Measurements from ENCODE around the gene BHLHE40. TPM values are rescaled to one million over a fixed set of nuclear protein-coding genes. Genes with fewer than 3 reads are reported as not detected.

BHLHE40 gene
- 49.3 TPM for total RNA-seq

DNA sequence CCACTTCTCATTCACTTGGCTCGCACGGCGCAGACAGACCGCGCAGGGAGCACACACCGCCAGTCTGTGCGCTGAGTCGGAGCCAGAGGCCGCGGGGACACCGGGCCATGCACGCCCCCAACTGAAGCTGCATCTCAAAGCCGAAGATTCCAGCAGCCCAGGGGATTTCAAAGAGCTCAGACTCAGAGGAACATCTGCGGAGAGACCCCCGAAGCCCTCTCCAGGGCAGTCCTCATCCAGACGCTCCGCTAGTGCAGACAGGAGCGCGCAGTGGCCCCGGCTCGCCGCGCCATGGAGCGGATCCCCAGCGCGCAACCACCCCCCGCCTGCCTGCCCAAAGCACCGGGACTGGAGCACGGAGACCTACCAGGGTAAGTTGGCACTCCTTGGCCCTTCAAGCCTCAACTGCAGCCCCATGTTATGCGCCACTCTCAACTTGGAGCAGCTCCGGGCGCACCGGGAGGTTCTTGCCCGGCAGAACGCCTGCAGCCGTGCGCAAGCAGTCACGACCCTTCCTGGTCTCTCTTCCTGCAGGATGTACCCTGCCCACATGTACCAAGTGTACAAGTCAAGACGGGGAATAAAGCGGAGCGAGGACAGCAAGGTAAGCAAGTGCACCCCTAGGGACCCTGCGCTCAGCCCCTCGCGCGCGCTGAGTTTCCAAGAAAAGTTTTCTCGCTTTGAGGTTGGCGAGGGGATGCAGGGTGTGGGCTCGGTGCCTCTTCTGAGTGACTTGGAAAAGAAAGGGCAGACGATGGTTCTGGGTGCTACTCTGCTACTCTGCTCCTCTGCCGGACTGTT is at the start of gene BHLHE40:
BHLHE40 (plus strand) TSS at position 10 of the 801 bp plus-strand sequence; CDS start at position 292, 282 bp downstream.
- peak in 1 of 3 donors; percentile 22 for DNase-seq (ENCODE audit: low read depth in 2 of 3, low spot score in 2 of 3)

DNA sequence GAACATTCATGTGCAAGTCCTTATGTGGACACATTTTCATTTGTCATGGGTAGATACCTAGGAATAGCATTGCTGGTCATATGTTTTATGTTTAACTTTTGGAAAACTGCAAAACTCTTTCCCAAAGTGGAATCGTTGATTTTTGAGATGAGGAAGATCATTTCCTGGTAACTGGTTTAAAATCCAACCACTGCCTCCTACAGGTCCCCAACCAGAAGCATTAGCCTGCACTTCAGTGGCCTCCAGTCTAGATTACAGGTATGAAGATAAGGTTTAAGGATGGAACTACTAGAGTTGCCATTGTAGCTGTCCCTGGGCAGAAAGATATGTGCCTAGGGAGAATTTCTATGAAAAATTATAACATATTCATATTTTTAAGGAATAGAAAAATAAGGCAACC is 48.7 kb upstream of the BHLHE40 start:
- no peak for DNase-seq (ENCODE audit: low read depth in 2 of 3, low spot score in 2 of 3)

DNA sequence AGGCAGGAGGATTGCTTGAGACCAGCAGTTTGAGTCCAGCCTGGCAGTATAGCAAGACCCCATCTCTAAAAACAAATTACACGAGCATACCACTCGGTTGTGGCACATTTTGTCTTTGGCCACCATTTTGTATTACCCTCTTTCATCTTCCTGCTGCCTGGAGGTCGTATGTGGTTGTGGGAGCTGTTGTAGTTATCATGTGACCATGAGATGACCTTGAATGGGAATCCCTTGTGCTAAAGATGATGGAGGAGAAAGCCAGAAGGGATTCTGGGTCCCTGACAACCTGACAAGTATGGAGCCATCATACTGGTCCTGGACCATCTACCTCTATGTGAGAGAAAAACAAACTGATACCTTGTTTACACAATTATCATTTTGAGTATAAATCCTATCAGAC is 45.2 kb upstream of the BHLHE40 start:
- no peak for DNase-seq (ENCODE audit: low read depth in 2 of 3, low spot score in 2 of 3)

DNA sequence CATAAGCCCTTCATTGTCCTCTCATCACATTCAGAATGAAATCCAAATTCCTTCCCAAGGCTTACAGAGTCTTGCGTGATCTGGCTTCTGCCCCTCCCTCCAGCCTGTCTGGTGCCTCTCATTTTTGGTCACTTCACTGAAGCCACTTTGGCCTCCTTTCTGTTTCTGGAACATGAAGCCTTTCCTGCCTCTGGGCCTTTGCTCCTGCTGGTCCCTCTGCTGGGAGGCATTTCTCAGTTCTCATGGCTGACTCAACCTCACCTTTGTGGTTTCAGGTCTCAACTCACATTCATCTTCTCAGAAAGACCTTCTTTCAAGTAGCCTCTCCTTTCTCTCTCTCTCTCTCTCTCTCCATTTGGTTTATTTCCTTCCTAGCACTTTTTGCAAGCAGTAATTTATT is 43.9 kb upstream of the BHLHE40 start:
- no peak for DNase-seq (ENCODE audit: low read depth in 2 of 3, low spot score in 2 of 3)

- DNase-seq (ENCODE audit: low read depth in 2 of 3, low spot score in 2 of 3), result no peak
Observed at GRCh38 chr3:4936982-4937614, 42.1 kb upstream of the BHLHE40 start.

GRCh38 chr3:4938281-4938982 is 40.8 kb upstream of the BHLHE40 start:
- no peak for DNase-seq (ENCODE audit: low read depth in 2 of 3, low spot score in 2 of 3)

DNA sequence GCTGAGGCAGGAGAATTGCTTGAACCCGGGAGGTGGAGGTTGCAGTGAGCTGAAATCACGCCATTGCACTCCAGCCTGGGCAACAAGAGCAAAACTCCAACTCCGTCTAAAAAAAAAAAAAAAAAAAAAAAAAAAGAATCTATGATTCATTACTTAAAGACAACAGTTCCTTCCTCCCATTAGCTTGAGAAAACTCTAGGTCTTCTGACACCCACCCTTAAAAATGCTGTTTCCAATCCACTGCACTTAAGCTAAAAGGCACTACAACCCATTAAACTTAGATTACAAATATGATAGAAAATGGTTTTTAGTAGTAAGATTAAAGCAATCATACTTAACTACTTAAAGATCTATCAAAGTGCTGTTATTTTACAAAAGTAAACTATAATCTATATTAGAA is 40.0 kb upstream of the BHLHE40 start:
- no peak for DNase-seq (ENCODE audit: low read depth in 2 of 3, low spot score in 2 of 3)

GRCh38 chr3:4940985-4941384 is 38.3 kb upstream of the BHLHE40 start:
- no peak for DNase-seq (ENCODE audit: low read depth in 2 of 3, low spot score in 2 of 3)

DNA sequence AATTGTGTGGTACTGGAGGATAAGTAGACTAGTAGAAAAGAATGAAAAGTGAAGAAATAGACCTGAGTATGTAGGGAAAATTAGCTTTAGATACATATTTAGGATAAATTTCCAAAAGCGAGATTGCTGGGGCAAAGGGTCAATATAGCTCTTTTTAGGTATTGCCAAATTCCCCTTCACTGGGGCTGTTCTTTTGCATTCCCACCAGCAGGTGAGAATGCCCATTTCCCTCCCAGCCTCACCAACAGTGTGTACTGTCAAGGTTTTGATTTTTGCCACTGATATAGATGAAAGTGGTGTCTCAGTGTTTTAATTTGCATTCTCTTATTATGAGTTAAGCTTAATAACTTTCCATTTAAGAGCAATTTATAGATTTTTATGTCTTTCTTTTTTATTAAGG is 35.7 kb upstream of the BHLHE40 start:
- DNase-seq (ENCODE audit: low read depth in 2 of 3, low spot score in 2 of 3), result no peak

- no peak for DNase-seq (ENCODE audit: low read depth in 2 of 3, low spot score in 2 of 3)
Observed at GRCh38 chr3:4945324-4945723, 33.9 kb upstream of the BHLHE40 start.

GRCh38 chr3:4947028-4947427 is 32.2 kb upstream of the BHLHE40 start:
- no peak for DNase-seq (ENCODE audit: low read depth in 2 of 3, low spot score in 2 of 3)

- DNase-seq (ENCODE audit: low read depth in 2 of 3, low spot score in 2 of 3), result no peak
Observed at GRCh38 chr3:4948395-4948794, 30.8 kb upstream of the BHLHE40 start.

GRCh38 chr3:4949004-4949403 is 30.2 kb upstream of the BHLHE40 start:
- DNase-seq (ENCODE audit: low read depth in 2 of 3, low spot score in 2 of 3), result no peak

GRCh38 chr3:4949659-4950058 is 29.6 kb upstream of the BHLHE40 start:
- no peak for DNase-seq (ENCODE audit: low read depth in 2 of 3, low spot score in 2 of 3)

- DNase-seq (ENCODE audit: low read depth in 2 of 3, low spot score in 2 of 3), result peak in 1 of 3 donors; percentile 2
Observed at GRCh38 chr3:4950351-4950784, 28.9 kb upstream of the BHLHE40 start.

DNA sequence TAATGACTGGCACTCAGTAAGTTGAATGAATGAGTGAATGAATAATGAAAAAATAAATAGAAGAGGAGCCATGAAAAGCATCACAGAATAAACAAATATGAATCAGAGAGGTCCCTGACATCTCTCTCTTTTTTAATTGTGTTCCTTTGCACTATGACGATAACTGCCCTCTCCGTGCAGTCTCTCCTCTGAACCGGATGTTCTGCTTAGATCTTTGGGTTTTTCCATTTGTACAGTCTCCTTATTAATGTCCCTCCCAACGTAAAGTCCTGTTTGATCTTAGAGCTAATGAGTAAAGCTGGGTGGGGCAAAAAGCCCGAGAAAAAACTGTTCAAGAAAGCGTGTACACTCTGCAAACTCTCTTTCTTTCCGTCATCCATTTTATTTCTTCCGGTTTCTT is 28.3 kb upstream of the BHLHE40 start:
- no peak for DNase-seq (ENCODE audit: low read depth in 2 of 3, low spot score in 2 of 3)

DNA sequence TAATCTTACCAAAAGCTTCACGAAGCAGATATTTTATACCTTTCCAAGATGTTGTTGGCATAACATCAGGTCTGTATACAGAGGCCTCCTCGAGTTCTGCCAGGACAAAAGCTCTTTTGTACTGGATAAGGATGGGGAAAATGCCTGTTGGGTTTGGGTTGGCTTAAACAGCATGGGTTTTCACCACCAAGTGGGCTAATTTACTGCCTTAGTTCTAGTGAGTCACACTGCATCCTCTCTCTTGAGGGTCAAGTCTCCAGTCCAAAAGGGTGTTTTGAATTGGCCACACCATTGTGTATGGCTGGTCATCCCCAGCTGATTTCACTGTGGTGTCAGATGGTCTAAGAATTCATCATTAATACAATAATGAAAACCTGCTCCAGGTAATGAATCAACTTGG is 26.1 kb upstream of the BHLHE40 start:
- no peak for DNase-seq (ENCODE audit: low read depth in 2 of 3, low spot score in 2 of 3)

DNA sequence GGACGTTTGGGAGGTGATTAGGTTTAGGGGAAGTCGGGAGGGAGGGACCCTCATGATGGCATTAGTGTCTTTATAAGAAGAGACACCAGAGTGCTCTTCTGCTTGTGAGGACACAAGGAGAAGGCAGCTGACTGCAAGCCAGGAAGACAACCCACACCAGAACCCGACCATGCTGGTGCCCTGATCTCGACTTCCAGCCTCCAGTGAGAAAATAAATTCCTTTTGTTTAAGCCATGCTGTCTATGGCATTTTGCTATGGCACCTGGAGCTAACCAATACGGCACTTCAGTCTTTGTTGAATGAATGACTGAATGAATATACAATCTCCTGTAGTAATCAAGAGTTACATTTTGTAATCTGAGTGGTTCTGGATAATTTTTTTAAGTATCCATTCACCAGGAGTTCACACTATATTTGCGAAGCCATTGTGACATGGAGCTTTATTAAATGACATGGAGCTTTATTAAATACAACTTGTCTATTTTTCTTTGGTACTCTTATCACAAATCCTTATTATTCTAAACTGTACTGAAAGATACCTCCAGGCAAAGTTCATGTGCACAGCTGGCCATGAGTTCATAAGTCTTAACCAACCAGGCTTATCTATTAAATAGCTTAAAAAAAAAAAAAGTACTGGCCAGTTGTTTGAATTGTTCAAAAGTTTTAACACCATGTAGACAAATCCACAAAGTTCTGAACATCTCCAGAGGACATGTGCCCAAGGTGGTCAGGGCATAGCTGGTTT is 24.8 kb upstream of the BHLHE40 start:
- DNase-seq (ENCODE audit: low read depth in 2 of 3, low spot score in 2 of 3), result no peak

DNA sequence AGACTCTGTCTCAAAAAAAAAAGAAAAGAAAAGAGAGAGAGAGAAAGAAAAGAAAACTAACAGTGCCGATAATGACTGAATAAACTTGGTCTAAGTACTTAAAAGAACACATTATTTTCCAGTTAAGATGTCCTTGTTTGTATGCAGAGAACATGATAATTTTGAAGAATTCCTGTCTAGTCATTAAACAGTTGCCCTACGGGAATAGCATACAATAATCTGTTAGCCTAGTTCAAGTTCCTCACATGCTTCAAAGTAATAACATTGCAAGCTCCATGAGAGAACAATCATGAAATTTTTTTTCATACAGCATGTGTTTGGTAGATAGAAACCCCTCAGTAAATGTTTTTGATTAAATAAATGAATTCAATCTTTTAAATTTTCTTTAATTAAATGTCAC is 23.1 kb upstream of the BHLHE40 start:
- DNase-seq (ENCODE audit: low read depth in 2 of 3, low spot score in 2 of 3), result no peak

DNA sequence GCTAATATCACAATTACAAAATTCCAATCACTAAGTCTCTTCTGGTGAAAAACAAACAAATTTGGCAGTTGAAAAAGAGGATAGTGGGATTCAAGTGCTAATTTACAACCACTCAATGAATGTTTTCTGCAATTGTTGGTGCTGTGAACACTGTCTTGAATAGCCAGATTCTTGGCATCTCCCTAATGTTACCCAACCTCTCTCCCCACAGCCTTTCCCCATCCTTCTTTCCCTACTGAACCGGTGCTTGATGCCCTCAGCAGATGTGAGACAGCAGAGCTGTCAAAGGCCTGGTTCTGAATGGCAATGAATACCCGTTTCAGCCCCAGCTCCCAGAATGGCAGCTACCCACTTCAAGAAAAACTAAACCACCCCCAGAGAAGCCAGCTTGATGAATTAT is 22.5 kb upstream of the BHLHE40 start:
- DNase-seq (ENCODE audit: low read depth in 2 of 3, low spot score in 2 of 3), result no peak

DNA sequence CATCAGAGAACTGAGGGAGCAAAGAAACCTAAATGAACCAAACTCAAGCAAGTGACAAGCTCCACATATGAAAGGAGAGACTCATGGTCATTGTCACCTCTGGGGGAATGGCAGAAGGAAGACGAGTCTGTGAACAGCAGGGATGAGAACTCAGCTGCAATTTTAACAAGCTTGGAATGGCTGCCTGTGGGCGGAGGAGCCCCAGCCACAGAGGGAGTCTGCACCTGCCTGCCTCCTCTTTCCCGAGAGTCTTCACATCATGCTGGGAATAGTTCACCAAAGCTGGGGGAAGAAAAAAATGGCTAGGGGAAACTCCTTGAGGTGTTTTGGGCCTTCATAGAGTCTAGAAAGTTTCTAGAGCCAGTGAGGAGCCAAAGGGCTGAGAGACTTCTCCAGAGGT is 21.3 kb upstream of the BHLHE40 start:
- no peak for DNase-seq (ENCODE audit: low read depth in 2 of 3, low spot score in 2 of 3)

All from hematopoietic multipotent progenitor cell (in vitro differentiated cells).